Endodermal cell (in vitro differentiated cells): ENCODE measurements around the gene TMIGD3. TPM values are rescaled to one million over a fixed set of nuclear protein-coding genes. Genes with fewer than 3 reads are reported as not detected.
"Not testable (repeated sequence)": the region's sequence is repeated elsewhere in the genome, so short reads cannot be mapped to it uniquely, and the experiment has no call there.

Experiments
- DNase-seq: peaks from one replicate; pipeline ENCODE4 v3.0.0-alpha.2; 2017
- H3K27ac ChIP-seq: 2 replicates; pipeline ENCODE4 v1.5.1; 2013; ENCODE audit warnings: mild to moderate bottlenecking, low read depth, low read length, moderate library complexity
- H3K27me3 ChIP-seq: 2 replicates; pipeline ENCODE4 v1.6.1; 2013; ENCODE audit warnings: mild to moderate bottlenecking, low read length, moderate library complexity; ENCODE audit not compliant: insufficient read depth, control insufficient read depth, poor library complexity, severe bottlenecking
- H3K36me3 ChIP-seq: 2 replicates; pipeline ENCODE4 v1.7.0; 2013; ENCODE audit warnings: mild to moderate bottlenecking, low read length, moderate library complexity; ENCODE audit not compliant: control insufficient read depth, insufficient read depth
- H3K4me1 ChIP-seq: one replicate; pipeline ENCODE4 v1.7.0; 2013; ENCODE audit warnings: low read length; ENCODE audit not compliant: control insufficient read depth, insufficient read depth
- H3K4me3 ChIP-seq: 2 replicates; pipeline ENCODE4 v1.5.1; 2013; ENCODE audit warnings: mild to moderate bottlenecking, low read length, moderate library complexity
- H3K9ac ChIP-seq: 2 replicates; pipeline ENCODE4 v1.6.1; 2013; ENCODE audit warnings: mild to moderate bottlenecking, low read length, moderate library complexity; ENCODE audit not compliant: poor library complexity, severe bottlenecking; ENCODE audit errors: extremely low read depth
- H3K9me3 ChIP-seq: 2 replicates; pipeline ENCODE4 v1.6.1; 2013; ENCODE audit warnings: mild to moderate bottlenecking, low read length, moderate library complexity; ENCODE audit not compliant: control insufficient read depth
- H3K27ac Mint-ChIP-seq: 2 replicates; pipeline ENCODE4 v1.8.0; 2020; ENCODE audit warnings: mixed read lengths
- H3K27me3 Mint-ChIP-seq: 2 replicates; pipeline ENCODE4 v1.8.0; 2021; ENCODE audit warnings: mild to moderate bottlenecking, mixed read lengths; ENCODE audit not compliant: insufficient read depth
- H3K36me3 Mint-ChIP-seq: 2 replicates; pipeline ENCODE4 v1.8.0; 2020; ENCODE audit warnings: low read depth, mixed read lengths
- H3K4me1 Mint-ChIP-seq: 2 replicates; pipeline ENCODE4 v1.8.0; 2020; ENCODE audit warnings: mixed read lengths
- H3K4me3 Mint-ChIP-seq: 2 replicates; pipeline ENCODE4 v1.8.0; 2020; ENCODE audit warnings: mild to moderate bottlenecking, moderate library complexity, mixed read lengths
- H3K9me3 Mint-ChIP-seq: 2 replicates; pipeline ENCODE4 v1.8.0; 2020; ENCODE audit warnings: mild to moderate bottlenecking, mixed read lengths
- WGBS, 2 experiments: methylation state at CpG; one replicate each; pipeline versions ENCODE4 v1.1.5 to v1.1.7; 2013; ENCODE audit warnings: missing lambda C conversion rate in 2 of 2, mixed read lengths in 1 of 2; ENCODE audit not compliant: insufficient coverage in 1 of 2, insufficient read length in 1 of 2; 5-methylcytosine and 5-hydroxymethylcytosine counted together
- total RNA-seq, 2 donors: library from RNA; stranded (reverse); fragmentation: NEBNext Ultra II Directional in 1 of 2; extraction: Animal tissue kit (Norgen Biotek cat#: 25700) in 1 of 2; gene quantifications; 2 replicates in 1 of 2; 3 replicates in 1 of 2; pipeline ENCODE4 v1.2.1, GENCODE V29; 2021
- TF ChIP-seq, protein P1 (sequence below): fragments of 200-600 bp; sonication (generic); conservative IDR thresholded peaks from 2 replicates; pipeline ENCODE4 v1.5.0; 2021; ENCODE audit warnings: antibody characterized with exemption, mild to moderate bottlenecking

The TMIGD3 gene
- total RNA-seq, 2 donors from 2014 or later = not detected

DNA sequence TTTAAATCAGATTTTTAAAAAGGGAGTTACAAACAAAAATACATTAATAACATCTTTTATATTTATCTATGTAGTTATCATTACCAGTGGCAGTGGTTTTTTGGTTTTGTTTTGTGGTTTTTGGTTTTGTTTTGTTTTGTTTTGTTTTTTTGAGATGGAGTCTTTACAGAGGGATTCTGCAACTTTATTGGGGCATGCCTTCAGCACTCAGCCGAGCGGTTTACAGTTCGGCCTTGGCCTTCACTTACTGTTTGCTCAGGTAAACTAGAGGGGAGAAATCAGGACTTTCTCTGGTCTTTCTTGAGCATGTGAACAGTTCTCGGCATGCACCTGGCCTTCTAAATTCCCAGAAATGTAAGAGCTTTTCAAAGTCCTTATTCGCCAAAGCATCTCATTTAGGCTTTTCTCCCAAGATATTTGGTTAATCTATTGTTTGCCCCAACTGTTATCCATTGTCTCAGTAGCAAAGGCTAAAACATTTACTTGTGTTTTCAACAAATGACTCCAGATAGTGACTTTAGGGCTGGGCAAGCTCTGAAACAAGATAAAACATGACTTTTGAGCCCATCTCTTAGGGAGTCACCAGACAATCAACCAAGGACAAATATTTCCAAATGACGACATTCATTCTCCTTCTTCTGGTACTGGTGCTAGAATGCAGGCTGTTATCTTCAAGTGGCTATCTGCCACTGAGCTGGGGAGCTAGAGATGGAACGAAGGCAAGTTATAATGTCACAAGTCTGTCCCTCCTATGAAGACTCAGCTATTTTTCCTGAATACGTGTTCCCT lies 48.4 kb upstream of the TMIGD3 start:
- Mint-ChIP-seq H3K4me3 (no peak overlapping the region), H3K27me3 (peaks cover 3% of the 10 kb centered on the region)
- WGBS, 2 experiments = 85 to 87% methylated on average over 6 to 8 of the region's 8 CpGs

DNA sequence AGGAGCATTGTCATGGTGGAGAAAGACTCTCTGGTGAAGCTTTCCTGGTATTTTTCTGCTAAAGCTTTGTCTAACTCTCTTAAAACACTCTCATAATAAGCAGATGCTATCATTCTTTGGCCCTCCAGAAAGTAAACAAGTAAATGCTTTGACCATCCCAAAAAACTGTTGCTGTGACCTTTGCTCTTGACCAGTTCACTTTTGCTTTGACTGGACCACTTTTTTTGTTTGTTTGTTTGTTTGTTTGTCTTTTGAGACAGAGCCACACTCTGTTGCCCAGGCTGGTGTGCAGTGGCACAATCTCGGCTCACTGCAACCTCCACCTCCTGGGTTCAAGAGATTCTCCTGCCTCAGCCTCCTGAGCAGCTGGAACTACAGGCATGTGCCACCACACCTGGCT lies 44.4 kb upstream of the TMIGD3 start:
- H3K27me3 ChIP-seq, H3K9ac ChIP-seq, H3K4me3 Mint-ChIP-seq, H3K4me1 ChIP-seq, H3K36me3 Mint-ChIP-seq, H3K36me3 ChIP-seq, H3K27ac Mint-ChIP-seq, DNase-seq, H3K4me1 Mint-ChIP-seq, H3K27me3 Mint-ChIP-seq, H3K4me3 ChIP-seq, H3K9me3 ChIP-seq, H3K27ac ChIP-seq, H3K9me3 Mint-ChIP-seq: not testable (repeated sequence)
- 76 to 80% methylated on average over 1 of the region's 1 CpG for WGBS, 2 experiments

More for the DNA sequence above, 48.4 kb upstream of the TMIGD3 start:
- no peaks in the 10 kb centered on the region for H3K27me3 ChIP-seq
- H3K9ac ChIP-seq = no peak overlapping the region
- peaks cover 9% of the 10 kb centered on the region for H3K4me1 Mint-ChIP-seq
- TF ChIP-seq, protein P1, sequence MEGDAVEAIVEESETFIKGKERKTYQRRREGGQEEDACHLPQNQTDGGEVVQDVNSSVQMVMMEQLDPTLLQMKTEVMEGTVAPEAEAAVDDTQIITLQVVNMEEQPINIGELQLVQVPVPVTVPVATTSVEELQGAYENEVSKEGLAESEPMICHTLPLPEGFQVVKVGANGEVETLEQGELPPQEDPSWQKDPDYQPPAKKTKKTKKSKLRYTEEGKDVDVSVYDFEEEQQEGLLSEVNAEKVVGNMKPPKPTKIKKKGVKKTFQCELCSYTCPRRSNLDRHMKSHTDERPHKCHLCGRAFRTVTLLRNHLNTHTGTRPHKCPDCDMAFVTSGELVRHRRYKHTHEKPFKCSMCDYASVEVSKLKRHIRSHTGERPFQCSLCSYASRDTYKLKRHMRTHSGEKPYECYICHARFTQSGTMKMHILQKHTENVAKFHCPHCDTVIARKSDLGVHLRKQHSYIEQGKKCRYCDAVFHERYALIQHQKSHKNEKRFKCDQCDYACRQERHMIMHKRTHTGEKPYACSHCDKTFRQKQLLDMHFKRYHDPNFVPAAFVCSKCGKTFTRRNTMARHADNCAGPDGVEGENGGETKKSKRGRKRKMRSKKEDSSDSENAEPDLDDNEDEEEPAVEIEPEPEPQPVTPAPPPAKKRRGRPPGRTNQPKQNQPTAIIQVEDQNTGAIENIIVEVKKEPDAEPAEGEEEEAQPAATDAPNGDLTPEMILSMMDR = no peak
- no peak overlapping the region for H3K27ac Mint-ChIP-seq
- no peaks in the 10 kb centered on the region for H3K36me3 Mint-ChIP-seq
- no peaks in the 10 kb centered on the region for H3K36me3 ChIP-seq
- H3K27ac ChIP-seq = no peak overlapping the region
- DNase-seq = no peak
- no peaks in the 10 kb centered on the region for H3K9me3 ChIP-seq
- no peaks in the 10 kb centered on the region for H3K9me3 Mint-ChIP-seq
- H3K4me3 ChIP-seq = no peak overlapping the region
- no peaks in the 10 kb centered on the region for H3K4me1 ChIP-seq

DNA sequence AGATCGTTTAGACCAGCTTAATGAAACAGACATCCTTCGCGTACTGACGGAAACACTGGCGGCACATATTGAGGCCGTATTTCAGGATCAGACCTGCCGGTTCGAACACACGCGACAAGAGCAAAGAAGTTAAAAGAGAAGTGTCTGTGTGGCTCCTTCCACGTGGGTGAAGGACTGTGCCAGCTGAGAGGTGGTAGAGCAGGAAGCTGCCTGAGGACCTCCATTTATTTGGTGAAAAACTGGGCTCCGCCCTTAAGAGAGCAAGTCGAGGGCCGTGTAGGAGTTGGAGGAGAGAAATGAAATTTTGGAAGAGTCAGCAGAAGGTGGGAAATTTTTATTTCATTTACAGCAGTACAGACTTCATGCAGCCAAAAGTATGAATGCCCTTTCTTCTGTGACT lies 38.8 kb upstream of the TMIGD3 start:
- no peaks in the 10 kb centered on the region for H3K36me3 ChIP-seq
- no peaks in the 10 kb centered on the region for H3K27me3 ChIP-seq
- Mint-ChIP-seq H3K9me3 (no peaks in the 10 kb centered on the region), H3K27me3 (peaks cover 10% of the 10 kb centered on the region), H3K36me3 (no peaks in the 10 kb centered on the region), H3K27ac (no peak overlapping the region), H3K4me1 (peaks cover 10% of the 10 kb centered on the region), H3K4me3 (no peak overlapping the region)
- TF ChIP-seq, protein P1 = no peak
- peak; percentile 62 for DNase-seq
- no peak overlapping the region for H3K9ac ChIP-seq
- no peak overlapping the region for H3K4me3 ChIP-seq
- no peaks in the 10 kb centered on the region for H3K9me3 ChIP-seq
- no peaks in the 10 kb centered on the region for H3K4me1 ChIP-seq
- no peak overlapping the region for H3K27ac ChIP-seq
- 71 to 73% methylated on average over 11 to 14 of the region's 14 CpGs for WGBS, 2 experiments
